Measurements from ENCODE around the gene LNPEP.

DNA sequence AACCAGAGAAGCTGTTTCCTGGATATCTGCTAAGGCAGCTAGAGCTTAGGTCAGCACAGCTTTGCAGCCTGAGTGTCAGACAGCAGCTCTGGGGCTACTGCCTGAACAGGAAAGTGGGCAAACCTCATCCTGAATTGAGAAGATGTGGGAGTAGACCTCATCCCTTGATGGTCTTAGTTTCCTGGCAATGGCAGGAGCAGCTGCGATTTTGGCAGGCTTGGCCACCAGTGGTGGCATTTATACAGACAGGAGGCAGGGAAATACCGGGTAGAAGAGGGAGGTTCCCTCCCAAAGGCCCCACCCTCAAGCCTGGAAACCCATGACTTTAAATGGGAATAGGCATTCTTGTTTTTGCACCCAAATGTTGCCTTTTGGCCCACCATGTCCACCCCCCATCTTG lies 136.8 kb downstream of the LNPEP start:
- TF ChIP-seq CTCF (IDR thresholded peaks at IDR 0.05; ENCODE audit: low read depth, low read length, poor library complexity, severe bottlenecking), result no peak
- no peak for TF ChIP-seq EZH2phosphoT487 (IDR thresholded peaks at IDR 0.05; ENCODE audit: borderline replicate concordance, low read length)
